Measurements from ENCODE around the gene SLC1A2. TPM values are rescaled to one million over a fixed set of nuclear protein-coding genes. Genes with fewer than 3 reads are reported as not detected.

SLC1A2 gene
- total and polyA plus RNA-seq, 11 donors: 0.80 to 23.5 (median 5.2) TPM

DNA sequence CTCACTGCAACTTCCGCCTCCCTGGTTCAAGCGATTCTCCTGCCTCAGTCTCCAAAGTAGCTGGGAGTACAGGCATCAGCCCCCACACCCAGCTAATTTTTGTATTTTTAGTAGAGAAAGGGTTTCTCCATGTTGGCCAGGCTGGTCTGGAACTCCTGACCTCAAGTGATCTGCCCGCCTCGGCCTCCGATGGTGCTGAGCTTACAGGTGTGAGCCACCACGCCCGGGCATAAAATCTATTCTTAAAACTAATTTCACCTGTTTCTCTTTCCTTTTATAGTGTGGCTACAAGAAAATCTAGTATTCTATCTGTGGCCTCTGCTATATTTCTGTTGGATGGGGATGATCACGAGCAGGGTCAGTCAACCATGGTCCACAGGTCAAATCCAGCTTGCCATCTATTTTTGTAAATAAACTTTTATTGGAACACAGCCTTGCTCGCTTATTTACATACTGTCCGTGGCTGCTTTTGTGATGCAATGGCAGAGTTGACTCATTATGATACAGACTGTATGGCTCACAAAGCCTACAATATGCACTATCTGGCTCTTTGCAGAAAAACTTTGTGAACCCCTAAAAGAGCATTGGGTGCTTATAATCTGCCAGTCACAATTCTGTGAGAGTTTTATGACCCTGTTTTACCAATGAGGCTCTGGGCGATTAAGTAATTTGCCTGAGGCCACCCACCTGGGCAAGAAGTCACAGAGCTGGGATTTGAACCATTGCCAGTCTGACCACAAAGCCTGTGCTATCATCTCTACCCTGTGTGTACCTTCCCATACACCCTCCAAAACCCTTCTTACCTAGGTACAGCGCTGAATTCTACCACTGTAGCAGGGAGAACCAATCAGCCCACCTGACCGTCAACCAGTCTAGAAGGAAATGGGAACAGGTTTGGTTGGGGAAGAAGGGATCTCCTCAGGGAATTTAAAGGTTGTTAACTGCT, 28.3 kb downstream of the SLC1A2 start:
- Histone ChIP-seq H3K36me3 (no peaks in the 10 kb centered on the region), H3K4me1 (peaks cover 0 to 20% (median 6%) of the 10 kb centered on the region in 12 donors), H3K27me3 (no peaks in the 10 kb centered on the region), H3K9me3 (no peaks in the 10 kb centered on the region), H3K27ac (no peak overlapping the region), H3K4me3 (no peak overlapping the region)
- intact Hi-C loops (cut with DNase I): loop anchor here in 9 of 10 donors (2.0 to 5.0 kb wide), 8 partner anchors 154 to 879 kb away; partner anchors contain the start of gene ELF5 (in 1 of the 9)
- TF ChIP-seq, protein P1, sequence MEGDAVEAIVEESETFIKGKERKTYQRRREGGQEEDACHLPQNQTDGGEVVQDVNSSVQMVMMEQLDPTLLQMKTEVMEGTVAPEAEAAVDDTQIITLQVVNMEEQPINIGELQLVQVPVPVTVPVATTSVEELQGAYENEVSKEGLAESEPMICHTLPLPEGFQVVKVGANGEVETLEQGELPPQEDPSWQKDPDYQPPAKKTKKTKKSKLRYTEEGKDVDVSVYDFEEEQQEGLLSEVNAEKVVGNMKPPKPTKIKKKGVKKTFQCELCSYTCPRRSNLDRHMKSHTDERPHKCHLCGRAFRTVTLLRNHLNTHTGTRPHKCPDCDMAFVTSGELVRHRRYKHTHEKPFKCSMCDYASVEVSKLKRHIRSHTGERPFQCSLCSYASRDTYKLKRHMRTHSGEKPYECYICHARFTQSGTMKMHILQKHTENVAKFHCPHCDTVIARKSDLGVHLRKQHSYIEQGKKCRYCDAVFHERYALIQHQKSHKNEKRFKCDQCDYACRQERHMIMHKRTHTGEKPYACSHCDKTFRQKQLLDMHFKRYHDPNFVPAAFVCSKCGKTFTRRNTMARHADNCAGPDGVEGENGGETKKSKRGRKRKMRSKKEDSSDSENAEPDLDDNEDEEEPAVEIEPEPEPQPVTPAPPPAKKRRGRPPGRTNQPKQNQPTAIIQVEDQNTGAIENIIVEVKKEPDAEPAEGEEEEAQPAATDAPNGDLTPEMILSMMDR (IDR thresholded peaks at IDR 0.05): no peak
- no peak for TF ChIP-seq POLR2A (IDR thresholded peaks at IDR 0.05)
- 90 to 93% (median 91%) methylated on average over 13 of the region's 13 CpGs for WGBS, 4 donors
- no peak for DNase-seq
- no peak for ATAC-seq

DNA sequence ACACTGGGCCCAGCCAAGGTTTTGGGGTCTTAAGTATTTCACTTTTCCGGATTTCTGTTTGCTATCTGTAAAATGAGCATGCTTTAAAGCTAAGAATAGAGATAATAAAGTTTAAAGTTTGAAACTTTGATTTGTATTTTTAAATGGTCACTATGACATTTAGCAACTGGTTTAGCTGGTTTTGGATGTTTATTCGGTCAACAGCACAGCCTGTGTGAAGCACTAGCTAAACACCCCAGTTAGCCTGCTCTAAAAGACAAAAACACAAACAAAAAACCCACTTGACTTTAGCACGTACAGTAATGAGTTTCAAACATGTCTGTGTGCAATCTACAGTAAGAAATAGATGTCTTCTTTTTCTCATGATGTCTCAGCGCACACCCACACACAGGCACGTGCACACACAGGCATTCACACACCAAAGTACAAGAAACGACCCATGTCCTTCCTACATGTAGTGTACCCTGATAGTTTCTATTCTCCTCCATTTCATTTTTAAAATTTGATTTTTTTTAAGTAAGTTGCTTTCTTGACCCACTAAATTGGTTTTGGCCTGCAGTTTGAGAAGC, 29.4 kb downstream of the SLC1A2 start:
- no peak overlapping the region for H3K4me3 ChIP-seq
- TF ChIP-seq, protein P1 (IDR thresholded peaks at IDR 0.05): no peak
- TF ChIP-seq POLR2A (IDR thresholded peaks at IDR 0.05): no peak
- intact Hi-C loops (cut with DNase I): loop anchor here (1.0 to 10.0 kb wide), 13 partner anchors 115 to 878 kb away; partner anchors contain the start of gene ELF5 (in 1 of the 10)
- H3K27ac ChIP-seq: no peak overlapping the region
- H3K36me3 ChIP-seq: no peaks in the 10 kb centered on the region
- no peak for DNase-seq
- WGBS, 4 donors: 80 to 88% (median 82%) methylated on average over 6 of the region's 6 CpGs
- peaks cover 0 to 20% (median 6%) of the 10 kb centered on the region in 12 donors for H3K4me1 ChIP-seq
- ATAC-seq: no peak
- H3K27me3 ChIP-seq: no peaks in the 10 kb centered on the region
- H3K9me3 ChIP-seq: no peaks in the 10 kb centered on the region

GRCh38 chr11:35389112-35389511, 30.2 kb downstream of the SLC1A2 start:
- no peak overlapping the region for H3K4me3 ChIP-seq
- intact Hi-C loops (cut with DNase I): loop anchor here in 5 of 10 donors (1.0 to 10.0 kb wide), 7 partner anchors 114 to 464 kb away; no protein-coding TSS in a partner anchor
- 87 to 89% (median 89%) methylated on average over 1 of the region's 1 CpG for WGBS, 4 donors
- H3K36me3 ChIP-seq: no peaks in the 10 kb centered on the region
- no peaks in the 10 kb centered on the region for H3K27me3 ChIP-seq
- TF ChIP-seq, protein P1 (IDR thresholded peaks at IDR 0.05): no peak
- TF ChIP-seq POLR2A (IDR thresholded peaks at IDR 0.05): no peak
- H3K9me3 ChIP-seq: no peaks in the 10 kb centered on the region
- H3K27ac ChIP-seq: no peak overlapping the region
- peaks cover 0 to 20% (median 6%) of the 10 kb centered on the region in 12 donors for H3K4me1 ChIP-seq
- DNase-seq (no peak), ATAC-seq (no peak)

DNA sequence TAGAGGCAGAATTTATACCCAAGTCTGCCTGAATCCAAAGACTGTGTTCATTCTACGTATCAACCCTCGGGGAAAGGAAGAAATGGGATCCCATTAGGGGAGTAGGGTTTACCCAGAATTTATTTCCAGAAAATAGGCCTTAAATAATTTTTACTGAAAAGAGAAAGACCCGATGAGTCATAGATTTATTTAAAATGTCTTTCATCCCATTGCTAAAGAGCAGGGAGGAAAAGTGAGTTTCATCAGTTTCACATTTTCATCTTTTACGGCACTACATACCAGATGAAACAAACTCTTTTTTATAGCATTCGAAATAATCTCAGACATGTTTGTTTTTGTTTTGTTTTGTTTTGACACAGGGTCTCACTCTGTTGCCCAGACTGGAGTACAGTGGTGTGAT, 31.3 kb downstream of the SLC1A2 start:
- WGBS, 4 donors: 91 to 93% (median 93%) methylated on average over 5 of the region's 5 CpGs
- no peak for ATAC-seq
- Histone ChIP-seq H3K27me3 (no peaks in the 10 kb centered on the region), H3K4me3 (no peak overlapping the region), H3K4me1 (peaks cover 0 to 20% (median 6%) of the 10 kb centered on the region in 12 donors), H3K9me3 (no peaks in the 10 kb centered on the region), H3K36me3 (no peaks in the 10 kb centered on the region), H3K27ac (no peak overlapping the region)
- intact Hi-C loops (cut with DNase I): loop anchor here in 5 of 10 donors (5.0 to 10.0 kb wide), 6 partner anchors 113 to 391 kb away; no protein-coding TSS in a partner anchor
- DNase-seq: no peak
- TF ChIP-seq, protein P1 (IDR thresholded peaks at IDR 0.05): no peak
- TF ChIP-seq POLR2A (IDR thresholded peaks at IDR 0.05): no peak

Data from heart left ventricle (tissue), 16 donors.